H1 (cell line): ENCODE measurements around the gene CCDC183. TPM values are rescaled to one million over a fixed set of nuclear protein-coding genes. Genes with fewer than 3 reads are reported as not detected.

Source experiments
- CTCF ChIA-PET: fragments of 300-600 bp; sonication (Branson Sonifier 250); formaldehyde crosslinking; loops from one replicate; lab custom pipeline; 2021; ENCODE audit not compliant: partially characterized antibody; lab: Charles Lee
- POLR2A ChIA-PET: fragments of 300-600 bp; sonication (Branson Sonifier 250); formaldehyde crosslinking; loops from one replicate; lab custom pipeline; 2021; ENCODE audit warnings: inconsistent platforms; ENCODE audit not compliant: partially characterized antibody; lab: Charles Lee
- DNase-seq, 2 experiments: peaks; one replicate each; pipeline versions ENCODE4 v3.0.0 to v3.0.0-alpha.2; 2010 to 2022; ENCODE audit warnings: low spot score in 2 of 2, low read depth in 1 of 2, mixed read lengths in 1 of 2
- FAIRE-seq: peaks from 2 replicates; lab custom pipeline; 2011; peaks lifted over from hg19 to GRCh38; lab: Jason Lieb, UNC
- H2AFZ ChIP-seq: 2 replicates; pipeline ENCODE4 v1.8.1; 2012; ENCODE audit warnings: low read length, inconsistent platforms
- H2AK5ac ChIP-seq: 2 replicates; pipeline ENCODE4 v1.6.1; 2013; ENCODE audit warnings: low read depth, low read length
- H2BK120ac ChIP-seq: replicated peaks from 2 replicates; pipeline ENCODE3; 2013; ENCODE audit warnings: low read depth, low read length, inconsistent platforms
- H2BK12ac ChIP-seq: 2 replicates; pipeline ENCODE4 v1.6.1; 2013; ENCODE audit warnings: low read depth, low read length
- H2BK15ac ChIP-seq: 2 replicates; pipeline ENCODE4 v1.6.1; 2013; ENCODE audit warnings: low read length
- H2BK20ac ChIP-seq: 2 replicates; pipeline ENCODE4 v1.6.1; 2013; ENCODE audit warnings: low read length
- H2BK5ac ChIP-seq: 2 replicates; pipeline ENCODE4 v1.6.1; 2013; ENCODE audit warnings: low read depth, low read length
- H3K14ac ChIP-seq: 2 replicates; pipeline ENCODE4 v1.6.1; 2013; ENCODE audit warnings: inconsistent platforms; ENCODE audit not compliant: insufficient read length
- H3K18ac ChIP-seq: 2 replicates; pipeline ENCODE4 v1.6.1; 2013; ENCODE audit warnings: low read length; ENCODE audit errors: extremely low read depth
- H3K23ac ChIP-seq: 2 replicates; pipeline ENCODE4 v1.6.1; 2013; ENCODE audit warnings: inconsistent platforms; ENCODE audit not compliant: insufficient read length
- H3K23me2 ChIP-seq: 2 replicates; pipeline ENCODE4 v1.6.1; 2013; ENCODE audit warnings: low read depth, low read length
- H3K27ac ChIP-seq: 2 replicates; pipeline ENCODE4 v1.6.1; 2011; ENCODE audit warnings: low read depth, low read length, inconsistent platforms
- H3K27me3 ChIP-seq, 4 experiments: replicated peaks in 1 of 4; 1 replicate in 1 of 4; 2 replicates in 3 of 4; pipeline versions ENCODE4 v1.6.1 to v1.8.1; 2011 to 2013; ENCODE audit warnings: low read length in 3 of 4, mild to moderate bottlenecking in 3 of 4, inconsistent platforms in 2 of 4, mixed read lengths in 2 of 4, moderate library complexity in 1 of 4; ENCODE audit not compliant: control insufficient read depth in 3 of 4, insufficient read depth in 3 of 4; ENCODE audit errors: extremely low read depth in 1 of 4
- H3K36me3 ChIP-seq, 4 experiments: 2 replicates each; pipeline versions ENCODE4 v1.6.1 to v1.8.1; 2011 to 2013; ENCODE audit warnings: mild to moderate bottlenecking in 4 of 4, low read length in 3 of 4, moderate library complexity in 2 of 4, control low read depth in 1 of 4, inconsistent platforms in 1 of 4; ENCODE audit not compliant: insufficient read depth in 4 of 4, control insufficient read depth in 2 of 4
- H3K4ac ChIP-seq: replicated peaks from 2 replicates; pipeline ENCODE3; 2013; ENCODE audit warnings: low read length, low read depth, mixed read lengths, inconsistent platforms; ENCODE audit not compliant: insufficient read length
- H3K4me1 ChIP-seq, 4 experiments: replicated peaks in 1 of 4; 1 replicate in 1 of 4; 2 replicates in 3 of 4; pipeline versions ENCODE4 v1.6.1 to v1.8.1; 2011 to 2013; ENCODE audit warnings: low read length in 3 of 4, inconsistent platforms in 2 of 4, mixed read lengths in 1 of 4; ENCODE audit not compliant: insufficient read depth in 4 of 4, control insufficient read depth in 3 of 4
- H3K4me2 ChIP-seq, 2 experiments: 2 replicates each; pipeline versions ENCODE4 v1.6.1 to v1.8.1; 2011 to 2013; ENCODE audit warnings: low read depth in 2 of 2, low read length in 2 of 2, control low read depth in 1 of 2, inconsistent platforms in 1 of 2, mild to moderate bottlenecking in 1 of 2; ENCODE audit not compliant: insufficient read depth in 1 of 2
- H3K4me3 ChIP-seq, 4 experiments: fragments of 200-600, 300-600 bp in 1 of 4; sonication (generic), shearing (Covaris generic), sonication (Bioruptor Twin) in 1 of 4; 2 replicates each; pipeline versions ENCODE4 v1.5.1 to v1.8.1; 2011 to 2016; ENCODE audit warnings: low read length in 4 of 4, low read depth in 3 of 4, control low read depth in 2 of 4, inconsistent platforms in 2 of 4, mild to moderate bottlenecking in 2 of 4, mixed read lengths in 1 of 4, moderate library complexity in 1 of 4; ENCODE audit not compliant: insufficient read depth in 2 of 4; ENCODE audit errors: extremely low read depth in 1 of 4
- H3K56ac ChIP-seq: replicated peaks from 2 replicates; pipeline ENCODE3; 2013; ENCODE audit warnings: low read depth, mild to moderate bottlenecking, mixed read lengths, low read length, inconsistent platforms; ENCODE audit not compliant: insufficient read length
- H3K79me1 ChIP-seq: 2 replicates; pipeline ENCODE4 v1.6.1; 2013; ENCODE audit warnings: low read depth, low read length, control low read depth
- H3K79me2 ChIP-seq, 2 experiments: 2 replicates each; pipeline versions ENCODE4 v1.6.1 to v1.8.1; 2012 to 2013; ENCODE audit warnings: low read length in 2 of 2, mild to moderate bottlenecking in 2 of 2, inconsistent platforms in 1 of 2; ENCODE audit not compliant: insufficient read depth in 2 of 2, control insufficient read depth in 1 of 2
- H3K9ac ChIP-seq, 4 experiments: replicated peaks in 1 of 4; 1 replicate in 1 of 4; 2 replicates in 3 of 4; pipeline versions ENCODE4 v1.6.1 to v1.8.1; 2011 to 2013; ENCODE audit warnings: low read depth in 3 of 4, low read length in 3 of 4, control low read depth in 2 of 4, mild to moderate bottlenecking in 2 of 4, moderate library complexity in 2 of 4, inconsistent platforms in 1 of 4; ENCODE audit errors: extremely low read depth in 1 of 4
- H3K9me3 ChIP-seq, 2 experiments: 2 replicates each; pipeline versions ENCODE4 v1.6.1 to v1.8.1; 2012 to 2013; ENCODE audit warnings: mild to moderate bottlenecking in 2 of 2, moderate library complexity in 2 of 2, control low read depth in 1 of 2, inconsistent platforms in 1 of 2, low read depth in 1 of 2, low read length in 1 of 2, mixed read lengths in 1 of 2; ENCODE audit not compliant: insufficient read depth in 2 of 2
- H4K20me1 ChIP-seq, 2 experiments: replicated peaks in 1 of 2; 2 replicates each; pipeline versions ENCODE3 to v1.8.1; 2011 to 2013; ENCODE audit warnings: inconsistent platforms in 2 of 2, low read length in 2 of 2, mild to moderate bottlenecking in 1 of 2; ENCODE audit not compliant: insufficient read depth in 2 of 2, control insufficient read depth in 1 of 2
- H4K5ac ChIP-seq: 2 replicates; pipeline ENCODE4 v1.6.1; 2013; ENCODE audit warnings: low read length, low read depth, mixed read lengths, inconsistent platforms; ENCODE audit not compliant: insufficient read length
- H4K8ac ChIP-seq: 2 replicates; pipeline ENCODE4 v1.8.0; 2013; ENCODE audit warnings: mild to moderate bottlenecking, moderate library complexity, low read length, inconsistent platforms; ENCODE audit not compliant: insufficient read depth; ENCODE audit errors: extremely low read depth
- H4K91ac ChIP-seq: replicated peaks from 2 replicates; pipeline ENCODE3; 2013; ENCODE audit warnings: low read length, mixed read lengths, inconsistent platforms; ENCODE audit not compliant: insufficient read length
- E2F6 ChIP-seq: IDR thresholded peaks from 2 replicates; pipeline ENCODE4 v1.6.1; 2012; ENCODE audit warnings: inconsistent platforms
- EP300 ChIP-seq, 2 experiments: IDR thresholded peaks; 1 replicate in 1 of 2; 2 replicates in 1 of 2; pipeline ENCODE4 v1.6.1; 2011 to 2012; ENCODE audit warnings: low read depth in 2 of 2, low read length in 2 of 2, mild to moderate bottlenecking in 2 of 2, borderline replicate concordance in 1 of 2, inconsistent platforms in 1 of 2, moderate library complexity in 1 of 2
- KDM4A ChIP-seq: IDR thresholded peaks from one replicate; pipeline ENCODE4 v1.7.1; 2012; ENCODE audit warnings: low read depth, mild to moderate bottlenecking, moderate library complexity, low read length, inconsistent platforms; ENCODE audit not compliant: severe bottlenecking
- POLR2A ChIP-seq, 2 experiments: IDR thresholded peaks; 1 replicate in 1 of 2; 2 replicates in 1 of 2; pipeline ENCODE4 v1.6.1; 2011; ENCODE audit warnings: low read depth in 2 of 2, low read length in 2 of 2, mild to moderate bottlenecking in 2 of 2; ENCODE audit errors: control extremely low read depth in 1 of 2
- SIRT6 ChIP-seq: IDR thresholded peaks from one replicate; pipeline ENCODE4 v1.7.1; 2012; ENCODE audit warnings: low read length, inconsistent platforms
- SP4 ChIP-seq: IDR thresholded peaks from 2 replicates; pipeline ENCODE4 v1.6.1; 2012; ENCODE audit warnings: low read length, inconsistent platforms
- TBP ChIP-seq: IDR thresholded peaks from 2 replicates; pipeline ENCODE4 v1.6.1; 2011; ENCODE audit warnings: low read depth, low read length, improper control_type of control experiment
- TCF12 ChIP-seq: IDR thresholded peaks from 2 replicates; pipeline ENCODE4 v1.6.1; 2011; ENCODE audit warnings: low read depth, mild to moderate bottlenecking, low read length
- WGBS, 2 experiments: shearing (Covaris generic) in 1 of 2; methylation state at CpG; one replicate each; pipeline versions ENCODE4 v1.1.6 to v1.1.7; 2013 to 2015; ENCODE audit warnings: low lambda C conversion rate in 2 of 2, mixed read lengths in 2 of 2, inconsistent platforms in 1 of 2, low coverage in 1 of 2, missing lambda C conversion rate in 1 of 2; ENCODE audit not compliant: insufficient replicate concordance in 2 of 2, insufficient coverage in 1 of 2, insufficient read length in 1 of 2; ENCODE audit errors: extremely low coverage in 1 of 2, missing lambda C conversion rate in 1 of 2; 5-methylcytosine and 5-hydroxymethylcytosine counted together
- polyA plus RNA-seq, 7 experiments: library from polyadenylated mRNA; depleted of rRNA in 3 of 7; stranded (reverse) in 5 of 7; unstranded in 2 of 7; fragments of >200 nt in 5 of 7; fragments of 200-250 nt in 2 of 7; gene quantifications; 1 replicate in 5 of 7; 2 replicates in 1 of 7; 4 replicates in 1 of 7; pipeline versions ENCODE4 v1.2.1 to v1.2.3, GENCODE V29; 2011 to 2013; ENCODE audit warnings: missing spikeins in 2 of 7, mixed read lengths in 2 of 7
- total RNA-seq: library from RNA; stranded (reverse); fragmentation: NEBNext Ultra II Directional; extraction: Animal tissue kit (Norgen Biotek cat#: 25700); gene quantifications from 2 replicates; pipeline ENCODE4 v1.2.1, GENCODE V29; 2021
- TF ChIP-seq, protein P1 (sequence below): IDR thresholded peaks from 2 replicates; pipeline ENCODE4 v1.6.1; 2011; ENCODE audit warnings: low read depth, mild to moderate bottlenecking, low read length; ENCODE audit not compliant: insufficient read depth

CCDC183 gene
- total and polyA plus RNA-seq, 2 of the 8 experiments (the other 6 are each of a cell fraction or from before 2014, with no cell fraction given), result 0.51 to 1.6 TPM

- Histone ChIP-seq H3K4me1 (peaks cover 0 to 21% (median 9%) of the 10 kb centered on the region in 4 experiments; a peak in 5 of 7 replicates), H2AK5ac (no peak overlapping the region), H4K8ac (peak overlapping the region; percentile 57; the same call in 1 of the 2 replicates), H4K20me1 (peaks cover 7 to 8% of the 10 kb centered on the region in 2 experiments), H3K18ac (peak overlapping the region; percentile 78; the same call in 1 of the 2 replicates), H3K9me3 (no peaks in the 10 kb centered on the region; a peak in 1 of 4 replicates), H2BK15ac (no peak overlapping the region; the same call in 1 of the 2 replicates), H3K23me2 (peaks cover 13% of the 10 kb centered on the region), H3K4me2 (peak overlapping the region; percentile 75 to 94), H4K5ac (peak overlapping the region; percentile 86), H2BK20ac (no peak overlapping the region), H3K14ac (no peak overlapping the region), H3K27ac (no peak overlapping the region), H3K79me1 (no peaks in the 10 kb centered on the region; the same call in 1 of the 2 replicates), H2BK12ac (0 out of 2 replicates have a peak overlapping the region, but pooled peaks have one; percentile 68), H3K36me3 (peaks cover 0 to 7% (median 3%) of the 10 kb centered on the region in 4 experiments; a peak in 4 of 8 replicates), H3K9ac (peak overlapping the region in 3 of 4 experiments; percentile 65 to 73 (median 65); a peak in 6 of 7 replicates), H3K4me3 (peak overlapping the region; percentile 81 to 89 (median 83)), H3K23ac (no peak overlapping the region), H3K4ac (peak overlapping the region; percentile 69), H2BK5ac (peak overlapping the region; percentile 98; the same call in 1 of the 2 replicates), H2BK120ac (no peak overlapping the region), H3K27me3 (peaks cover 2 to 12% (median 7%) of the 10 kb centered on the region in 4 experiments; a peak in 6 of 7 replicates), H2AFZ (no peak overlapping the region; the same call in 1 of the 2 replicates), H3K56ac (peak overlapping the region; percentile 71), H3K79me2 (no peaks in the 10 kb centered on the region), H4K91ac (peak overlapping the region; percentile 100)
- FAIRE-seq, result no peak
- DNase-seq, result peak in 1 of 2 experiments; percentile 86
- WGBS, 2 experiments, result 3% methylated on average over 34 of the region's 75 CpGs; no CpG with 5 or more reads in 1 of the 2 experiments
- ChIA-PET CTCF (interaction anchor here (0.8 to 2.6 kb wide), 8 partner anchors 28 to 202 kb away, joined by 3 to 7 read pairs (median 5); partner anchors contain the start of genes C8G and FBXW5), POLR2A (interaction anchor here (0.7 to 20.5 kb wide), 22 partner anchors 10 to 431 kb away, joined by 3 to 248 read pairs (median 4); partner anchors contain the start of genes CLIC3, EDF1, FBXW5 and MAMDC4)
- TF ChIP-seq SP4 (peak; percentile 70), TCF12 (no peak), TBP (peak; percentile 40; the same call in 1 of the 2 replicates), KDM4A (peak; percentile 12), SIRT6 (no peak), EP300 (IDR thresholded peaks at IDR 0.05; ENCODE audit: borderline replicate concordance in 1 of 2, low read depth in 2 of 2, low read length in 2 of 2) (no peak), POLR2A (IDR thresholded peaks at IDR 0.05; ENCODE audit: control extremely low read depth in 1 of 2, low read depth in 2 of 2, low read length in 2 of 2) (peak in 1 of 2 experiments; percentile 60; a peak in 2 of 3 replicates), E2F6 (peak; percentile 90)
- TF ChIP-seq, protein P1, sequence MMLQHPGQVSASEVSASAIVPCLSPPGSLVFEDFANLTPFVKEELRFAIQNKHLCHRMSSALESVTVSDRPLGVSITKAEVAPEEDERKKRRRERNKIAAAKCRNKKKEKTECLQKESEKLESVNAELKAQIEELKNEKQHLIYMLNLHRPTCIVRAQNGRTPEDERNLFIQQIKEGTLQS, result no peak
Observed at GRCh38 chr9:136847088-136847825, 51.1 kb downstream of the CCDC183 start.
